ENCODE data around the gene INF2.

GRCh38 chr14:104750056-104750752 lies 60.8 kb downstream of the INF2 start:
- TF ChIP-seq EZH2phosphoT487 (IDR thresholded peaks at IDR 0.05) (no peak), CTCF (IDR thresholded peaks at IDR 0.05) (no peak)

Data from neural progenitor cell (in vitro differentiated cells).